ENCODE measurements around the gene AAGAB.
"Not testable (repeated sequence)": the region's sequence is repeated elsewhere in the genome, so short reads cannot be mapped to it uniquely, and the experiment has no call there.

Gene AAGAB

DNA sequence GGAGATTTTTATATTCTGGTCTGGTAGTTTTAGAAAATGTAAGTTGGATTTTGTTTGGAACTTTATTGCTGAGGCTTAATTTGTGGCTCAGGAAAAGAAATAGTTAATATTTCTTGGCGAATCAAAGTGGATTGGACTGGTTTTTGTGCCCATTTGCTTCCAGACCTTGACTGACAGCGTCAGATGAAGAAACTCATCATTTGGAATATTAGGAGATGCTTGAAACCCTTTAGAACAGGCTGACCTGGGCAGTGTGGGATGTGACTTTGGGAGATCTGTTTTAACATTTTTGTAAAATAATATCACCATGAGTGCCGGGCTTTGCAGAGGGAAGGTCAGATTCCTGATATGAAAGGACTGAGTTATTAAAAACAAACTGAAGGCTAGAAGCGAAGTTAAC is 83.0 kb downstream of the AAGAB start:
- no peak for DNase-seq (ENCODE audit: low spot score)

DNA sequence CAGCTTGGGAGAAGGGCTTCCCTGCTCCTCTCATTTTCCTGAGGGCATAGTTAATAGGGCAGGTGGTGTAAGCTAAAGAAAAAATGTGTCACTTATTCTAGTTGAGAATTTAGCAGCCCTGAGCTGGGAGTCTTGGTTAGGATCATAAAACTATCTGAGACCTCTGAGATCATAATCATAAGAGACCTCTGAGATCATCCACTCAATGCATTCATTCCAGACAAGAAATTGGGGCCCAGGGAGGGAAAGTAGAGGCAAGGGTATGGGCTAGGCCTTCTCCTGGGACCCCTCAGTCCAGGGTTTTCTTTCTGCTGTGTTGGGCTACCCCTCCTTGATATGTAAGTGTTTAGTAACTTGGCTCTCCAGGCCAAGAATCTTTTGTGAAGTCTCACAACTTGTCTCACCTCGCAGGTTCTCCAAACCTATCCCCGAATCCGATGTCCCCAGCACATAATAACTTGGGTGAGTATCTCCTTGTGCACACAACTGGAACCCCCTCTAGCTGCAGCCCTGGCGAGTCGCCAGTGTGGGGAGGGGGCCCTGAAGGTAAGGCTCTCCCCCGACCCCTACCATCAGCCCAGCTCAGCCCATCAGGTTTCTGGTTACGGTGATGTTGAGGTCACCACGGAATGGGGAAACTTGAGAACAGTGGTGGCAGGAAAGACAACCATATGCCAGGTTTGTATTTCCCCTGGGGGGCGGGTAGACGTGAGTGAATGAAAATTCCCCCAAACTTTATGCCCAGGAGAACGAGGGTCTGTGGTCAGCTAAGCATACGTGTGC is 84.1 kb downstream of the AAGAB start:
- no peak for DNase-seq (ENCODE audit: low spot score)

DNA sequence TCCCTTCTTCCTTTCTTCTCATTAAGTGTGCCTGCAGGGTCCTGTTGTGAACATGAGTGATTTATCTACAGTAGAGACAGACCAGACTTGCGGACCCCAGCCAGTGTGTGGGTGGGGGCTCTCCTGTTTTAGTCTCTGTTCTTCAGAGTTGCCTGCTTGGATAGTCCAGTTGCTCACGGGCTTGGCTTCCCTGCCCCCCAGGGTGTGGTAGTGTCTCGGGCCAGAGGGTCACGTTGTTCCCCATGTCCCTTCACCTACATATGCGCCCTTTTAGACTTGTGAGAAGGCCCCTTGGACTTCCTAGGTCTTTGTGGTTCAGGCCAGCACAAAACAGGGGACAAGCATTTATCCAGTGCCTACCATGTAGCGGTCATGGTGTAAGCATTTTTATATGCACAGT is 85.8 kb downstream of the AAGAB start:
- DNase-seq (ENCODE audit: low spot score): no peak

DNA sequence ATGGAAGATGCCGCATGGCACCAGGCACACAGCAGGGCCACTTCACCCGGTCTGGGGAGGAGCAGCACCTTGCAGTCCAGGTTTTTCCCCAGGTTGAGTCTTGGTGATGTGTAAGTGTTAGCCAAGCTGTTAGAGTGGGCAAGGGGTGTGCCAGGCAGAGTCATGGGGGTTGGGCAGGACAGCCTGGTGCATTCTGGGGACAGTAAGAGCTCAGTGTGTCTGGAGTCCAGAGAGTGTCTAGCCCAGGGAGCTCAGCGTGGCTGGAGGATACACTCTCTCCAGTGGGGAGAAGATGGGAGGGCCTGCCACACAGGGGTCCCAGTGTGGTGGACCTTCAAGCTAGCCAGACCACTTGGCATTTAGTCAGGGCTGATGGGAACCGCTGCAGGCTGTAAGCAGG is 87.4 kb downstream of the AAGAB start:
- no peak for DNase-seq (ENCODE audit: low spot score)

DNA sequence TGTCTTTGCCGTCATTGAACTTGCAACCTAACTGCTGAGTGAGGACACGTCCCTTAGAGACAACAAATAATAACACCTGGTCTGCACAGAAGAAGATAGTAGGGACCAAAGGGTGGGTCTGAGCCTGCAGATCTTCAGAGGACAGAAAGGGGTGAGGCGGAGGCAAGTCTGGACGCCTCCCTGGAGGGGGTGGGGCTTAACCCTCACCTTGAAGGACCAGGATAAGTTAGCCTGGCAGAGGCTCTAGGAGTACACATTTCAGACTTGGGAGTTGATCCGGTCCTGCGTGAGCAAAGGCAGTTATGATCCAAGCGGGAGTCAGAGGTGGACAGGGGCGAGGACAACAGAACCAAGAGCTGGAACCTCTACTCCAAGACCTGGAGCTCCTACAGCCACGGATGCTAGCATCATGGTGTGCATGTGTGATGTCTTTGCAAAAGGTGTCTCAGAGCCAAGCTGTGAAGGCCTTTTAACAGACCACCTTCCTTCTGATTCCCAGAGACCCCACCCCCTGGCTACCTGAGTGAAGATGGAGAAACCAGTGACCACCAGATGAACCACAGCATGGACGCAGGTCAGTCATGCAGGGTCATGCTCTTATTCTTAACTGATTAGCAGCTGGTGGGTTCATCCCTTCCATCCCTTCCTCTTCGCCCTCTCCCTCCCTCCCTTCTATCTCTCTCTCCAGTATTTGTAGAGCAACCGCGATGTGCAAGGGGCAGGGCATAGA is 88.0 kb downstream of the AAGAB start:
- no peak for DNase-seq (ENCODE audit: low spot score)

DNA sequence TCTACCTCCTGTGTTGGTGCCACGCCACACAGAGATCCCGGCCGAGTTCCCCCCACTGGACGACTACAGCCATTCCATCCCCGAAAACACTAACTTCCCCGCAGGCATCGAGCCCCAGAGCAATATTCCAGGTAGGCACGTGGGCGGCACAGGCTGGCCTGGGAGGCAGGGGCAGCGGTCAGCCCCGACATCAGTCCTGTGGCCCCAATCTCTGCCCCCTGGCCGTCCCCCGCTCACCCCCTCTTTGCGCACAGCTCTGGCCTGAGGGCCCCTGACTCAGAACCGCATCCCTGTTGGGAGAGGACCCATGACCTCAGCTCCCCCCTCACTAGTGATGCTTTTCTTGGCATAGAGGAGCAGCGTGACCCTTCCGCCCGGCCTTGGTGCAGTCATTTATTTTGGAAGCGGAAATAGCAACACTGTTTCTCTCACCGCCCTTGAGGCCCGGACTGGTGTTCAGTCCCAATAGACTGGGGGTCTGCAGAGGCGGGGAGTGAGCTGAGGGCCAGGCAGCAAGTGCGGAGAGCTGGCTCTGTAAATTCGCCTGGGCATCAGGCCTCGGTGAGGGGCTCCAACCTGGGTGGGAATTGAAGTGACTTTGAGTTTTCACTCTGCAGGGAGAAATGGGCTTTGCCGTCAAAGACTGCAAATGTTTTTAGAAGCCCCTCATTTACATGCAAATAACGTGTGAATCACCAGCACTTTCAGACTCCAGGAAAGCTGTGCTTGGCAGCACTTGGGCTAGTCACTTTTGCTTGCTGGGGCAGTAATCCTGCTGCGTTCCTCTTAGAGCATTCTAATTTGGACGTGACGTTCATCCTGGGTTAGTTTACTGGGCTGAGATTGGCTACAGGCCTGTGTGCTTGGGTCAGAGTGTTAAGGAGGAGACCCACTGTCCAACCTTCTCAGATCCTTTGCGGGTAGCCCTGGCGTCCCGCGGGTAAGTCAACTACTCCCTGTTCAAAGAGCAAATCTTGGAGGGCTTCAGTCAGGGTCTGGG is 88.9 kb downstream of the AAGAB start:
- DNase-seq (ENCODE audit: low spot score): no peak

DNA sequence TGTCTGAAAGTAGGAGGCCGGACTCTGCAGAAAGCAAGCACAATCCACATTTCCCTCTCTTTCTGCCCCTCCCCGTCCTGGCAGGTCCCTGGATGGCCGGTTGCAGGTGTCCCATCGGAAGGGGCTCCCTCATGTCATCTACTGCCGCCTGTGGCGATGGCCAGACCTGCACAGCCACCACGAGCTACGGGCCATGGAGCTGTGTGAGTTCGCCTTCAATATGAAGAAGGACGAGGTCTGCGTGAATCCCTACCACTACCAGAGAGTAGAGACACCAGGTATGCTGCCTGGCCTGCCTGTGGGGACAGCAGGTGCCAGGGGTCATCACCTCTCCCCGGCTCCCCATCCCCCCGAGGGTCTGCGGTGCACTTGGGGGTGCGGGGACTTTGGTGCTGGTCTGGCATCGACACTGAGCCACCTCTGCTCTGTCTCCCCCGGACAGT is 89.6 kb downstream of the AAGAB start:
- DNase-seq (ENCODE audit: low spot score): no peak

DNA sequence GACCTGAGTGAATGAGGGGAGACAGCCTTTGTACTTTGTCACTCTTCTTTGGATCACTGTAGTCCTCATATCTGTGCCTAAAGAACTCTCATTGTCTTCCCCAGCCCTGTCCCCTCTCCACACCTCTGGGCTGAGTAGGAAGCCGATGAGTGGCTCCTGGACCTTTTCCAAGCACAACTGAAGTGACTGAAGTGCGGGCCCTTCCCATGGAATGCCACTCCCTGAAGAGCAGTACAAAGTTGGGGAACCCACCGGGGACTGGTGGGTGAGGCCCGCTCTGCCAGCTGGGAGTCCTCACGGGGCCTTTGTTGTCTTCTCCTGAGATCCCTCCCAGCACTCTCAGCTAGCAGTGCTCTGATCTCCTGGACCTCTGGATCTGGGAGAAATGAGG is 90.1 kb downstream of the AAGAB start:
- no peak for DNase-seq (ENCODE audit: low spot score)

DNA sequence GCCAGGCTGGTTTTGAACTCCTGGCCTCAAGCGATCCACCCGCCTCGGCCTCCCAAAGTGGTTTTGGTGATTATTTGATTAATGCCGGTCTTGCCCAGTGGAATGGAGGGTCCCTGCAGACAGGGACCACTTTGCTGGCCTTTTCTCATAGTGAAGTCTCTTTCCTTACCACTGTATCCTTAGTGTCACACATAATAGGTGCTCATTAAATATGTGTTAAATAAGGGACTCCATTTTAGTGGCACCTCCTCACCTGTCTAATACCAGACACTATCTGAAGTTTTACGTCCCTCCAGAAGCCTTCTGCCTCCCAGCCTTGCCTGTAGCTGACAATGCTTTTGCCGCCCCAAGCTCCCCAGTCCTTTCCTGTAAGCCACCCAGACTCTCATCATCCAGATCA is 91.3 kb downstream of the AAGAB start:
- DNase-seq (ENCODE audit: low spot score): no peak

DNA sequence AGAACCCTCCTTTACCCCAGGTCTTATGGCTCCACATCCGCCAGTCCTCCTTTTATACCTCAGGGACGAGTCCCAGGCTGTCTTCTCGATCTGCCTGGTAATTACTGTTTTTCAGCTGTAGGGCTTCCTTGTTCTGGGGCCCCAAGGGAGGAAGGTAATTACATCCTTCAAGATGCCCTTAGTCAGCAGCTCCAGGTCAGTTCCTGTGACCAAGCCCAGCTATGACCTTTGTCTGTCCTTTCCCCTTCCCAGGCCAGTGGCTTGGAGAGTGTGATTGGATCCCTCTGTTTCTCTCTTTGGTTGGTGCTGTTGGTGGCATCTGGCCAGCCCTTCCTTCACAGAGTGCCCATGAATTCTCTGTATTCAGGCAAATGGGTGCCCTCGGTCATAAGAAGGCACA is 92.6 kb downstream of the AAGAB start:
- peak; percentile 29 for DNase-seq (ENCODE audit: low spot score)

DNA sequence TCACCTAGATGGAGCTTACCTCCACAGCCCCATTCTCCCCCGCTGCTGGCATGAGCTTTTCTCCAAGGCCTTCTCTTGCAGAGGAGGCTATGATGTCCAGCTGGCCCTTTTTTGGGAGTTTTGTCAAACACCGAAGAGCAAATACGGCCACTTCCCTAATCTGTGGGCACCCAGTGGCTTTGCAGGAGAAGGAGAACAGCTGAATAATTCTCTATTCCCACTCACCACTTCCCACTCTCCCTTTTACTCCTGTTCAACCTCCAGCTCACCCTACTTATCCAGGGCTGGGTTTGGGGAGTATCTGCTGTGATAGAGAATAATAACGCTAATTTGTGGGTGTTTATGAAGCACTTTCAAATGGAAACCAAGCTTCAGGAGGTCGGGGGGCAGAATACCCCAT is 93.0 kb downstream of the AAGAB start:
- no peak for DNase-seq (ENCODE audit: low spot score)

DNA sequence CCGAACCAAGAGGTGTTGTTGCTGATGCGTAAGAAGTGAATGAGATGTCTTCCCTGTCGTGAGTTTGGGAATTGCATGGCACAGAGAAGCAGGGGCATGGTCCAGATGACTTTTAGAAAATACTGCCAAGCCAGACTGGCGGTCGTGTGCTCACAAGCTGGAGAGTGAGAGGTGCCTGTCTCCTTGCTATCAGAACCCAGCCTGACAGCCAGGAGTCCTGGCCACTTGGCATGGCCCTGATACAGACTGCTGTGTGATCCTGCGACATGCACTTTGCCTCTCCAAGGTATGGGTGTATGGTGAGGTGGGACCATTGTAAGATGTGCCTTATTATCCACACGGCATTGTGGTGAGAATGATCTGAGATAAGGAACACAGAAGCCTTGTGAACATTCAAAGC is 96.1 kb downstream of the AAGAB start:
- DNase-seq (ENCODE audit: low spot score): no peak

DNA sequence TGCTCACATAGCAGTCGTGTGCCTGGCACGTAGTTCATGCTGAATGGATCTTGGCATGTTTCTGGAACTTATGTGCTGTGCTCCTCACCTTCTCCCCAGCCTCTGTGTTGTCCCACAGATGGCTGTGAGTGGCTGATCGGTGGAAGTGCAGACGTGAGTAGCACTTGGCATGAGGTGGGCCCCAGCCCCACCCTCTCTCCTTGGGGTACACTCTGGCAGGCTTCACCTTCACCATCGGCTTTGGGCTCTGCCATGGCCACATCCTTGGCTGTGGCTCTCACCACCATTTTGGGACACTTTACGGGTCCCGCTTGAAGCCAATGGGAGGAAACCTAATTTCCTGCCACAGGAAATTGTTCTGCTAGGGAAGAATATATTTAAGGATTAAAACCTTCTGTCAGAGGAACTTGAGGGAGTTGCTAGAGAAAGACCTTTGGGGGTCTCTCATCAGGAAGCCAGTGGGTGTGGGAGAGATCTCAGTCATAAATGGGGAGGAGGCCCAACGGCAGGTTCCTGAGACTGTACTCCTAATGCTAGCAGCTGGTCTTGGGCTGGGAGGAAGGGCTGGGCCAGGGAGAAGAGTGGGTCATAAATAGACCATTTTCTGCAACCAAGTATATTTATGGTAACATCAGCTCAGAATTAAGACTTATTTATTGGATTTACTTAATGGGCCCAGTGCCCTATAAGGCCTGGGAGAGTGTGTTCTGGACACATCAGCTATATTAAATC is 96.8 kb downstream of the AAGAB start:
- DNase-seq (ENCODE audit: low spot score): no peak

DNA sequence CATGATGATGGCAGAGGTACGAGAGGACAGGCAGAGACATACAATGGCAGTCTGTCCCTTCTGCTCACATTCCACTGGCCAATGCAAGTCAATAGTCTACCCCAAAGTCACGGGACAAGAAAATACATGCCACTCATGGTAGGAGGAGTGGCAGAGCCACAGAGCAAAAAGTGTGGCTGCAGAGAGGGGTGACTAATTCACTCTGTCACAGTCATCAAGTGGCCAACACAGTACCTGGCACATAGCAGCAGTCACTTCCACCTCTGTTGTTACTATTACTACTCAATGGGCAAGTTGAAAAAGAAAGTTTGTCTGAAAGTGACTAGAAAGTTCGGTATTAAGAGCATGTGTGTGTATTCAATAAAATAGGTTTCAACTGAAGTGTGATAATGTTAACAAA is 97.6 kb downstream of the AAGAB start:
- no peak for DNase-seq (ENCODE audit: low spot score)

DNA sequence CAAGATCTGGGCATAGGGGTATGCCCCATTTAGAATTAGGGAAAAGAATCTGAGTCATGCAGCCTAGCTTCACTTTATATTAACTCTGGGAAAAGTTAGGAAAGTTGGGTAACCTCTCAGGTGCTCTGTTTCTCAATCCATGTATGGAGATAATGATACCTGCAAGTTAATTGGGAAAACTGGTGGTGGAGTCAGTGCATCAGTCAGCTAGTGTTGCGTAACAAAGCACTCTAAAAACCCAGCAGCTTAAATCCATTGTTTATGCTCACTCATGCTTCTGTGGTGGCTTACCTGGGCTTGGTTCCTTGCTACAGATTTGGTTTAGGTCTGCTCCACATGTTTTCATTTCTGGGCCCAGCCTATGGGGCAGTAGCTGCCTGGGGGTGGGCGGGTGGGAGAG is 98.0 kb downstream of the AAGAB start:
- DNase-seq (ENCODE audit: low spot score): no peak

DNA sequence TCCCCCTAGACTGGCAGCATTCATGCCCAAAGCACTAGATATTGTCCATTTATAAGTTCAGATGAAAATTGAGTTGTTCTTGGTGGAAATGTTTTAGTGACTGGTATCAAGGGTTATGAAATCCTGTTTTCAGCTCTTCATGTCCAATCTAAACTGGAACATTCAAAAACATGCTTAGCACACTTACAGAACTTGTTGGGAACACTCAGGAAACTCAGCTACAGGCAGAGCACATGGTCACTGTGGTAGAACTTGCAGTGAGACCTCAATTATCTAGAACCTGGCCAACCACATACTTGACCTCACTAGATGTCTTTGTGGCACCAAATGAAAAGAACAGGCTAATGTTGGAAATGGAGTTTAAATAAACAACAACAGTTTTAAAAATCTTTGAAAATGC is 100.2 kb downstream of the AAGAB start:
- no peak for DNase-seq (ENCODE audit: low spot score)

DNA sequence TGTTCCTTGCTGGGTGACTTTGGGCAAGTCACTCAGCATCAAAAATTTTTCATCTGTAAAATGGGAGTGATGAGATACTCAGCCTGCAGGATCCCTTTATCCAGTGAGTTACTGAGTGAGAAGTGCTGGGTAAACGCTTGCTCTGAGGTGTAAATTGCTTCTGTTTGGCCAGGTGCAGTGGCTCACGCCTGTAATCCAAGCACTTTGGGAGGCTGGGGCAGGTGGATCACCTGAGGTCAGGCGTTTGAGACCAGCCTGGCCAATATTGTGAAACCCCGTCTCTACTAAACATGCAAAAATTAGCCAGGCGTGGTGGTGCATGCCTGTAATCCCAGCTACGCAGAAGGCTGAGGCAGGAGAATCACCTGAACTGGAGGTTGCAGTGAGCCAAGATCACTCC is 101.4 kb downstream of the AAGAB start:
- DNase-seq (ENCODE audit: low spot score): not testable (repeated sequence)

DNA sequence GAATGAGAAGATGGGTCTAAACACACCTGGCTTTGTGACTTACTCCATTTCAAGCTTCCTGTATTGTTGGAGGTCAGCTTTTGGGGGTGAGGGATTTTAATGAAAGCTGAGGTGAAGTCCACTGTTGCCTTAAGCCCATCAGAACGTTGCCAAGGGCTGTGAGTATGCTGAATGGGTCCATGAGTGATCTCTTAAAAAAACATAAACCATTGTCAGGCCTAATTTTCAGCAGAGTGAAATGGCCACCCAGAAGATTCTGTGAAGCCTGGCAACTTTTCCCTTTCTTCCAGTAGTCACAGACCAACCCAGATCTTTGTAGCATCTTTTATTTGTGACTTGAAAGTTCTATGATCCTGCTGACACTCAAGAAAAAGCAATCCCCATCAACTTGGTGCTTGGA is 102.0 kb downstream of the AAGAB start:
- DNase-seq (ENCODE audit: low spot score): no peak
